NCI-H1105 treated with DMSO at 0.1 percent for 48 hours (cell line): ENCODE results near the gene BSPH1.
"Not testable (repeated sequence)": the region's sequence is repeated elsewhere in the genome, so short reads cannot be mapped to it uniquely, and the experiment has no call there.

Experiments
- DNase-seq: peaks from one replicate; lab custom pipeline; 2025; lab: John Stamatoyannopoulos, UW

BSPH1 gene

GRCh38 chr19:47920107-47920506 lies 71.9 kb downstream of the BSPH1 start:
- DNase-seq, result not testable (repeated sequence)
